ENCODE results near the gene CYP2R1.

GRCh38 chr11:14892577-14892976 is 546 bp upstream of the CYP2R1 start:
- TF ChIP-seq CTCF (IDR thresholded peaks at IDR 0.05): no peak
- TF ChIP-seq EZH2phosphoT487 (IDR thresholded peaks at IDR 0.05): no peak
- TF ChIP-seq EZH2 (IDR thresholded peaks at IDR 0.05): no peak
